ENCODE data around the gene SNCG.

The SNCG gene

DNA sequence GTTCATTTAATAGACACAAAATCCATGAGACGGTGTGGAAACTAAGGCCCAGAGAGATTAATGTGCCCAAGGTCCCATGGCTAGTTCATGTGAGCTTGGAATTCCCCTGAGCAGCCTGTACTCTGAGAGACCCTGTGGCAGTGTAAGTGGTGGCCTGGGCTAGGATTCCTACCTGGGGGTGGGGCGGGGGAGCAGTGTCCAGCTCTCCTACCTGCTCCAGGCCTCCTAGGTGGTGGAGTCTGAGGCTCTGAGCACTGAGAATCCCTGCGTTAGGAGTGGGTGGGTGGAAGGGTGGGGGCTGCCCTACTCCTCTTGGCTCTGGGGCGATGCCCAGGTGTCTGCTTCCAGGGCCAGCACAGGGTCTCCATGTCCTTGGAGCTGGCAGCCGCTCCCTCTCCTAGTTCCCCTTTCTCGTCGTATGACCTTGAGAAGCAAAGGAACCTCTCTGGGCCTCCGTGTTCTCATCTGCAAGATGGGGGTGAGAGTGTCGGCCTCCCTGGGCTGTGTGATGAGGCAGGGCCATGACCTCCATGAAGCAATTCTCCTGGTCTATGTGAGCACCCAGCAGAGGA lies 2.5 kb downstream of the SNCG start:
- no peak for DNase-seq (ENCODE audit: low read depth)

- no peak for DNase-seq (ENCODE audit: low read depth)
Measured at GRCh38 chr10:86961481-86962091, 3.2 kb downstream of the SNCG start.

GRCh38 chr10:86962136-86962980 lies 4.0 kb downstream of the SNCG start:
- DNase-seq (ENCODE audit: low read depth) = no peak

GRCh38 chr10:86962981-86963310 lies 4.5 kb downstream of the SNCG start:
- DNase-seq (ENCODE audit: low read depth) = no peak

DNA sequence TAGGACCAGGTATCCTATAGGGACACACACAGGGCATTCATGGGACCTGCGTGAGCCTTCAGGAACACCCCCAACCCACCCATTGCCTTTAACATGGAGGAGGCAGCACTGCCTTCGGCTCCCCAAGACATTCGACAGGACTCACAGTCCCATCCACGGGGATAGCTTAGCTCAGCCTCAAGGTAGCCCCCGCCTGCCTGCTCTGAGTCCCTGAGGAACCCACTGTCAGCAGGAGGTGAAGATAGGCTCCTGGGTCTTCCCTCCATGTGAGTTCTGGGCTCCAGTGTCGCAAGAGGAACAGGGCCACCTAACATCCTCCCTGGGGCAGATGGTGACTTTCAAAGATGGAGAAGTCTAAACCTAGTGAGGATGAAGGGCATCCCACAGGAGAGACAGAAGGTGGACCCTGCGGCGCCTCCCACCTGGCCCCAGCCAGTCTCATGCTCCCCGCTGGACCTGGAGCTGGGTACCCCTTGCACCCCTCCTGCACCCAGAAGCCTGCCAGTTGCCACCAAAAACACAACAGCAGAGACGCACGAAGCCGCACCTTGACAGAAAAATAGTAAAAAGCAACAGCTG lies 5.0 kb downstream of the SNCG start:
- no peak for DNase-seq (ENCODE audit: low read depth)

DNA sequence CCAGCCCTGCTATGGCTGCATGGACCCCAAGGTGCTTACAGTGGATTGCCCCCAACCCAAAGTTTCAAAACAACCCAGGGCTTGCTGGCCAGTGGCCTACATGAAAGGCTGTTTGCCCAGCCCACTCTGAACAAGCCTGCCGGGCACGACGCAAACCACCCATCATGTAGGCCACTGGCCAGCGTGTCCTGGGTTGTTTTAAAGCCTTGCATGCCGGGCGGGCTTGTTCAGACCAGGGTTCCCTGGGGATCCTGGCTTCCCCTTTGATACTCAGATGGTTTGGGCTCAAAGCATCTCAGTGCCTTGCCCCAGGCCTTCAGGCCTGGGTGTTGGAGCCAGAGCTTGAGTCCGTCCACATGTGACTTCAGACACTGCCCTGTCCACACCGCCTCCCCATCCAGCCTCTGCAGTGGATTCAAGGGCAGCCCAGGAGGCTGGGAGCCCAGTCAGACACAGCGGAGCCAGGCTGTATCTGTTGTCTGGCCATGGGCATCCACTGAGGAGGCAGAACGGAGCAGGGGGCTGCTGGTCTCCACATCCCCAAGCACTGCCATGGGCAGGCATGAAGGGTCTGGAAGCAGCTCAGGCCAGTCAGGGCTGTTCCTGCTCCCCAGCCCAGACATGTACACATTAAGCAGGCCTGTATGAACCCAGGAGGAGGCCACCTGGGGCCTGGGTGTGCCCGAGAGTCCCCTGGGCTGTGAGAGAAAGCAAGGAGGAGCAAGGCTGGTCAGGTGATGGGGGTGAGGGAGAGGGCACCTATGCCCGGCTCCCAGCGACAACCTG lies 5.9 kb downstream of the SNCG start:
- no peak for DNase-seq (ENCODE audit: low read depth)

DNA sequence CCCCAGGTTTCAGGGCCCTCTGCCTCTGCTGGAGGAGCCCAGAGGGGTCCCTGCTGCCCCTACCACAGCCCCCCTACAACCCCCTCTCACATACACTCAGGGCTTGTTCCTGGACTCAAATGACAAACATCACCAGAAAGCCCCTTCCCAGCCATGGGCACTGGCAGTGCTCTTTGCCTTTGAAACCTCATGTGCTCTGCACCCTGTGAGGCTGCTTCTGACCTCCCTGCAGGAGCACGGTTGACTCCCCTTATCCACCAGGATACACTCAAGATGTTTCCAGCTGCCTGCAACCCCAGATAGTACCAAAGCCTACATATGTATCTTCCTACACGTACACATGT lies 6.4 kb downstream of the SNCG start:
- DNase-seq (ENCODE audit: low read depth) = no peak

GRCh38 chr10:86965986-86966654 lies 7.7 kb downstream of the SNCG start:
- DNase-seq (ENCODE audit: low read depth) = no peak

GRCh38 chr10:86967481-86967941 lies 9.1 kb downstream of the SNCG start:
- DNase-seq (ENCODE audit: low read depth) = no peak

DNA sequence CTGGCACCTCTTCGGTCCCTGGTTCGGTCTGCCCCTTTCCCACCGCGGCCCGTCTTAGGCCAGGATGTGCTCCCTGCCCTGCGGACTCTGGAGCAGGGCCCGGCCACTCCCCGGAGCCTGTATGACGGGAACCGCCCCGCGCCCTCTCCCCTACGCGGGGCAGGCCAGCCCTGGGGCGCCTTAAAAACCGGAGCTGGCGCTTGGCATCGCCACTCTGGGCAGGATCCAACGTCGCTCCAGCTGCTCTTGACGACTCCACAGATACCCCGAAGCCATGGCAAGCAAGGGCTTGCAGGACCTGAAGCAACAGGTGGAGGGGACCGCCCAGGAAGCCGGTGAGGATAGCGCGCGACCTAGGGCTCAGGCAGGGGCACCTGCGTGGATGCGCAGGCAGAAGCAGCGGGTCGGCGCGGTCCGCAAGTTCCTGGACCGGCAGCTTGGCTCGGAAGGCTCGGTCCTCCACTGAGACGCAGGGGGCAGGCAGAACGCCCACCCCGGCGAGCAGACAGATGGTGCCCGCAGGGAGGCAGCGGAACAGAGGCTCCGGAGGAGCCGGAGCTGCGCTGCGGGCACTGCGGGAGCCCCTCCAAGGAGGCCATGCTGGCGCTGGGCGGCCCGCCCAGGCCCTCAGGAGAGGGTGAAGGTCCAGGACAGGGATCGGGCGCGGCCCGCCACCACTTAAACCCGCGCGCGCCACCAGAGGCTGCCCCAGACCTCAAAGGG lies 10.0 kb downstream of the SNCG start, which contains the start of gene ADIRF:
Gene ADIRF, plus strand, starts transcription at position 212 of the 723 bp plus-strand sequence. Its CDS starts 63 bp downstream, at position 275.
- DNase-seq (ENCODE audit: low read depth) = no peak

- DNase-seq (ENCODE audit: low read depth) = no peak
Measured at GRCh38 chr10:86968994-86969355, 10.6 kb downstream of the SNCG start.

DNA sequence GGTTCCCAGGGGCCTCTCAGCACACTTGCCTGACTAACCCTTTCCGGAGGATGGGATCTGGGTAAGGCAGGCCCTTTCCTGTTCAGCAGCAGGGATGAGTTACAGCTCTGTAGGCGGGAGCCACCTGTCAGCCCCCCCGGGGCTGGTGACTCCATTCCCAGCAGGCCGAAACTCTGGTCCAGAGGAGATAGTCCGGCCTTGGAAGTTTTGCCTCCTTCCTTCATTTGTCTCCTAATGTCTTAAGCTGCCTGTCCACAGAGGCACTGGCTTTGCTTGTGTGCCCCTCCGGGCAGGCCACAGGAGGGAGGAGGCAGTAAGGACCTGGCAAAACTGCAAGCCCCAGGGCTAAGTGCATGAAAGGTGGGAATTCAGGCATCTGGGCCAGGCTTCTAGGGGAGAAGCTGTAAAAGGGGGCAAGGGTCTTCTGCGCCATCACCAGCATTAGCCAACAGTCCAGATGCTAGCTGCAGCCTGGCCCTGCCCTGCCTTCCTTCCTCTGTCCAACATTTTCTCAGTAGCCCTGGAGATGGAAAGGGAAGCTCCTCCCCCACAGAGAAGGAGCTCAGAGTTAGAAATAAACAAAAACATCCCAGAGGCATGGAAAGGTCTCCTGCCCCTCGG lies 11.1 kb downstream of the SNCG start:
- peak; percentile 24 for DNase-seq (ENCODE audit: low read depth)

GRCh38 chr10:86970162-86970981 lies 12.0 kb downstream of the SNCG start:
- DNase-seq (ENCODE audit: low read depth) = peak; percentile 28

GRCh38 chr10:86970982-86971231 lies 12.5 kb downstream of the SNCG start:
- DNase-seq (ENCODE audit: low read depth) = no peak

DNA sequence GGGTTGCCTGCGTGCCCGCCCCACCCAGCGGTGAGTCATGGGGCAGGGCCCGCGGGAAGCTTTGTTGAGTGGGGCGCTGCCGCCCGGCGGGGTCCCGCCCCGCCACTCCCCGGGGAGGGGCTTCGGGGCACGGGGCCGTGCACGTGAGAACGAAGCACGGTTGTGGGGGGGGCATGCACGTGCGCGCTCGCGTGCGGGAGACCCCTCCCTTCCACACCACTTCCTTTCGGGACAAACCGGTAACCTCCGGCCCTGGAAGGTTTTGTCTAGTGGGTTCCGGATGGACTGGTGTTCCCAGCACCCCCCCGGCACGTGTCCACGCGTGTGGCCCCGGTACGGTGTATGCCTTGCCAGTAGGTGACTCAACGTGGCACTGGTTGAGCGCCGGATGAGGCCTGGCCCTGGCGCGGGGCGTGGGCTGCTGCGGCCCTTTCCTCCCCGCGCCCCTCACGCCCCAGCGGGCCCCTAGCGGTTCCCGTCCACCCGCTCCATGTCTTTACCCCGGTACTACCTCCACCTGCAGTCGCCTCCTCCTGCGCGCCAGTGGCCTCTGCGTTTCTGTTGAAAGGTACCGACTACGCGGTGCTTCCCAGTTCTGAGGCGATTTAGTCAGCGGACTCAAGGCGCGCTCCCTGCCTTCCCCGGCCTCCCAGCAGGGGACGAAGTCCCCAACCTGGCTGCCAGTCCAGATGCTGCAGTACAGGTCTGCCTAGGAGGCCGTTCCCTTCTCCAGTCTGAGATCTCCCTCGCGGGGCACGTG lies 13.0 kb downstream of the SNCG start:
- DNase-seq (ENCODE audit: low read depth) = peak; percentile 72

DNA sequence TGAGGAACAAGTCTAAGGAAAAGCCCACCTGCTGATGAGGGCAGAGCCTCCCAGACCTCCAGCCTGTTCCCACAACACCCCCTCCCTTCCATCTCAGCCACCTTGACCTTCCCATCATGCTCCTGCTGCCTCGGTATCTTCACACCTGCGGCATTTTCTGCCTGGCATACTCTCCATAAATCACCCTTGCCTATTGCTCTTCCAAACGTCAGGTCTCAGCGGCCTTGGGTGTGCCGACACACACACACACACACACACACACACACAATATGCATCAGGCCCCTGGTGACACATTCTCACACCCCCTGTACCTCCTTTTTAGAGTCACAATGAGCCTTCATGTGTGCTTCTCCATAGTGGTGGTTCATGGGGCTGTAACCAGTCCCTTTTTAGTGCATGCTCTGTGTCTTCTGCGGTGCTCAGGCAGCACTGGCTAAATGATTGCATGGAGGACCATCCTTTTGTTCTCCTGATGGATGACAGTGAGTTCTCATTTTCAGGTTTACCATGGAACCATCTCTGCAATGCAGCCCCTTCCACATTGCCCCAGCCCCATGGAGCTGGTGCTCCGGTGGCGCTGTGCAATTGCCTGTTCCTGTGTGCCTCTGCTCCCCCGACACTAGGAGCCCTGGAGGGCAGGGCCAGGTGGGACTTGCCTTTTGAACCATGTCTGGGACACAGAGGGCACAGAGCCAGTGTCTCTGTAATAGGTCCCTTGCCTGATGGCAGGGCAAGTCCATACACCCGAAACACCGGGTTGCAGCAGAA lies 14.4 kb downstream of the SNCG start:
- no peak for DNase-seq (ENCODE audit: low read depth)

GRCh38 chr10:86974484-86974883 lies 16.1 kb downstream of the SNCG start:
- no peak for DNase-seq (ENCODE audit: low read depth)

DNA sequence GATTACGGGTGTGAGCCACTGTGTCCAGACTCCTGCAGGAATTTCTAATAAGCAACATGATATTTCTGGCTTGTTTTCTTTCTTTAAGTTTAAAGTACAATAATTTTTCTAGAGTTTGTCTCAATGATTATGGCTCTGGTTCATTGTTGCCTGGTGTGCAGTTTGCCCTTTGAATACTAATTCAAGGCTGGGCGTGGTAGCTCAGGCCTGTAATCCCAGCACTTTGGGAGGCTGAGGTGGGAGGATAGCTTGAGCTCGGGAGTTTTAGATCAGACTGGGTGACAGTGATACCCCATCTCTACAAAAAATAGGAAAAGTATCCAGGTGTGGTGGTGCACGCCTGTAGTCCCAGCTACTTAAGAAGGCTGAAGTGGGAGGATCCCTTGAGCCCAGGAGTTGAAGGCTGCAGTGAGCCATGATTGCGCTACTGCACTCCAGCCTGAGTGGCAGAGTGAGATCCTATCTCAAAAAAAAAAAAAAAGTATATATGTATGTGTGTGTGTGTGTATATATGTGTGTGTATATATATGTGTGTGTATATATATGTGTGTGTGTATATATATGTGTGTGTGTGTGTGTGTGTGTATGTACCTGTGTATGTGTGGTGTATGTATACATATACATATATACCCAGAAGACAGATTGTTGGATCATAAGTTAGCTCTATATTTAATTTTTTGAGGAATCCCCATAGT lies 18.1 kb downstream of the SNCG start:
- DNase-seq (ENCODE audit: low read depth) = no peak

All from amniotic epithelial cell (primary cell).